ENCODE measurements around the gene PTX3.

PTX3 gene

GRCh38 chr3:157460253-157460652 is 23.6 kb downstream of the PTX3 start:
- no peaks in the 10 kb centered on the region for H3K4me1 ChIP-seq (ENCODE audit: control insufficient read depth in 2 of 2, insufficient read depth in 1 of 2, low read depth in 1 of 2, low read length in 2 of 2)
- H3K9me3 ChIP-seq (replicated peaks in 1 of 2; ENCODE audit: control insufficient read depth in 2 of 2, insufficient read depth in 1 of 2, low read depth in 1 of 2, low read length in 2 of 2) = peaks cover 0 to 3% of the 10 kb centered on the region in 2 donors
- DNase-seq (ENCODE audit: low spot score) = no peak
- no peak overlapping the region for H4K8ac ChIP-seq (ENCODE audit: low read depth, low read length)
- no peak overlapping the region for H2BK120ac ChIP-seq (ENCODE audit: low read depth, low read length)
- no peaks in the 10 kb centered on the region for H3K79me1 ChIP-seq (ENCODE audit: low read depth, low read length)
- no peak overlapping the region for H2BK5ac ChIP-seq (ENCODE audit: low read length)
- no peak overlapping the region for H2AFZ ChIP-seq (ENCODE audit: low read length)
- H3K9ac ChIP-seq (ENCODE audit: low read depth, low read length, poor library complexity) = no peak overlapping the region
- H3K36me3 ChIP-seq (replicated peaks in 1 of 2; ENCODE audit: control insufficient read depth in 2 of 2, insufficient read depth in 2 of 2, low read length in 2 of 2) = peaks cover 0 to 3% of the 10 kb centered on the region in 2 donors
- no peak overlapping the region for H3K4me3 ChIP-seq (ENCODE audit: low read length in 2 of 2)
- no peak overlapping the region for H2BK15ac ChIP-seq (ENCODE audit: low read length)
- H3K18ac ChIP-seq (ENCODE audit: low read length) = no peak overlapping the region
- no peak overlapping the region for H4K91ac ChIP-seq (ENCODE audit: low read depth, low read length, poor library complexity)
- H3K4me2 ChIP-seq (ENCODE audit: insufficient read depth, low read length, poor library complexity, severe bottlenecking) = no peak overlapping the region
- no peak overlapping the region for H3K23ac ChIP-seq (ENCODE audit: low read depth, low read length, poor library complexity)
- no peak overlapping the region for H2AK5ac ChIP-seq (ENCODE audit: low read depth, low read length)
- H2BK12ac ChIP-seq (ENCODE audit: low read length) = no peak overlapping the region
- H3K27ac ChIP-seq (replicated peaks; ENCODE audit: low read length) = no peak overlapping the region
- no peaks in the 10 kb centered on the region for H3K27me3 ChIP-seq (ENCODE audit: control insufficient read depth in 3 of 3, insufficient read depth in 3 of 3, low read depth in 1 of 3, low read length in 3 of 3)
- no peak overlapping the region for H3K14ac ChIP-seq (ENCODE audit: low read length)
- H3K4ac ChIP-seq (ENCODE audit: low read length) = no peak overlapping the region
- no CpG with 5 or more reads among the region's 2 CpGs for WGBS, 2 donors (ENCODE audit: extremely low coverage in 2 of 2, insufficient read length in 2 of 2, insufficient replicate concordance in 1 of 2)

- Histone ChIP-seq H3K9me3 (replicated peaks in 1 of 2; ENCODE audit: control insufficient read depth in 2 of 2, insufficient read depth in 1 of 2, low read depth in 1 of 2, low read length in 2 of 2) (no peaks in the 10 kb centered on the region), H2BK5ac (ENCODE audit: low read length) (no peak overlapping the region), H3K4me2 (ENCODE audit: insufficient read depth, low read length, poor library complexity, severe bottlenecking) (no peak overlapping the region), H3K23ac (ENCODE audit: low read depth, low read length, poor library complexity) (no peak overlapping the region), H3K27me3 (ENCODE audit: control insufficient read depth in 3 of 3, insufficient read depth in 3 of 3, low read depth in 1 of 3, low read length in 3 of 3) (no peaks in the 10 kb centered on the region), H3K4ac (ENCODE audit: low read length) (no peak overlapping the region), H2AK5ac (ENCODE audit: low read depth, low read length) (no peak overlapping the region), H2AFZ (ENCODE audit: low read length) (no peak overlapping the region), H3K27ac (replicated peaks; ENCODE audit: low read length) (no peak overlapping the region), H3K9ac (ENCODE audit: low read depth, low read length, poor library complexity) (no peak overlapping the region), H2BK15ac (ENCODE audit: low read length) (no peak overlapping the region), H2BK120ac (ENCODE audit: low read depth, low read length) (no peak overlapping the region), H3K14ac (ENCODE audit: low read length) (no peak overlapping the region), H4K8ac (ENCODE audit: low read depth, low read length) (no peak overlapping the region), H4K91ac (ENCODE audit: low read depth, low read length, poor library complexity) (no peak overlapping the region), H3K79me1 (ENCODE audit: low read depth, low read length) (no peaks in the 10 kb centered on the region), H3K4me1 (ENCODE audit: control insufficient read depth in 2 of 2, insufficient read depth in 1 of 2, low read depth in 1 of 2, low read length in 2 of 2) (no peaks in the 10 kb centered on the region), H3K36me3 (replicated peaks in 1 of 2; ENCODE audit: control insufficient read depth in 2 of 2, insufficient read depth in 2 of 2, low read length in 2 of 2) (peaks cover 0 to 1% of the 10 kb centered on the region in 2 donors), H3K18ac (ENCODE audit: low read length) (no peak overlapping the region), H2BK12ac (ENCODE audit: low read length) (no peak overlapping the region), H3K4me3 (ENCODE audit: low read length in 2 of 2) (no peak overlapping the region)
- no CpG with 5 or more reads among the region's 1 CpG for WGBS, 2 donors (ENCODE audit: extremely low coverage in 2 of 2, insufficient read length in 2 of 2, insufficient replicate concordance in 1 of 2)
- no peak for DNase-seq (ENCODE audit: low spot score)
Measured at GRCh38 chr3:157463816-157464215, 27.2 kb downstream of the PTX3 start.

GRCh38 chr3:157464321-157464720 is 27.7 kb downstream of the PTX3 start:
- peaks cover 0 to 6% of the 10 kb centered on the region in 2 donors for H3K36me3 ChIP-seq (replicated peaks in 1 of 2; ENCODE audit: control insufficient read depth in 2 of 2, insufficient read depth in 2 of 2, low read length in 2 of 2)
- no peak overlapping the region for H2BK15ac ChIP-seq (ENCODE audit: low read length)

GRCh38 chr3:157465741-157466140 is 29.1 kb downstream of the PTX3 start:
- no peaks in the 10 kb centered on the region for H3K79me1 ChIP-seq (ENCODE audit: low read depth, low read length)
- H2AFZ ChIP-seq (ENCODE audit: low read length) = no peak overlapping the region
- no peaks in the 10 kb centered on the region for H3K27me3 ChIP-seq (ENCODE audit: control insufficient read depth in 3 of 3, insufficient read depth in 3 of 3, low read depth in 1 of 3, low read length in 3 of 3)
- no peak overlapping the region for H2BK15ac ChIP-seq (ENCODE audit: low read length)
- H3K36me3 ChIP-seq (replicated peaks in 1 of 2; ENCODE audit: control insufficient read depth in 2 of 2, insufficient read depth in 2 of 2, low read length in 2 of 2) = peaks cover 0 to 15% of the 10 kb centered on the region in 2 donors
- no peak overlapping the region for H2BK12ac ChIP-seq (ENCODE audit: low read length)
- no peaks in the 10 kb centered on the region for H3K4me1 ChIP-seq (ENCODE audit: control insufficient read depth in 2 of 2, insufficient read depth in 1 of 2, low read depth in 1 of 2, low read length in 2 of 2)
- no peak overlapping the region for H3K4ac ChIP-seq (ENCODE audit: low read length)
- no peak overlapping the region for H2AK5ac ChIP-seq (ENCODE audit: low read depth, low read length)
- H3K18ac ChIP-seq (ENCODE audit: low read length) = no peak overlapping the region
- H3K23ac ChIP-seq (ENCODE audit: low read depth, low read length, poor library complexity) = no peak overlapping the region
- no peak overlapping the region for H3K4me2 ChIP-seq (ENCODE audit: insufficient read depth, low read length, poor library complexity, severe bottlenecking)
- H3K9me3 ChIP-seq (replicated peaks in 1 of 2; ENCODE audit: control insufficient read depth in 2 of 2, insufficient read depth in 1 of 2, low read depth in 1 of 2, low read length in 2 of 2) = no peaks in the 10 kb centered on the region
- no peak overlapping the region for H4K8ac ChIP-seq (ENCODE audit: low read depth, low read length)
- no peak overlapping the region for H3K9ac ChIP-seq (ENCODE audit: low read depth, low read length, poor library complexity)
- no peak overlapping the region for H3K27ac ChIP-seq (replicated peaks; ENCODE audit: low read length)
- no peak for DNase-seq (ENCODE audit: low spot score)
- no peak overlapping the region for H2BK120ac ChIP-seq (ENCODE audit: low read depth, low read length)
- H3K14ac ChIP-seq (ENCODE audit: low read length) = no peak overlapping the region
- no peak overlapping the region for H4K91ac ChIP-seq (ENCODE audit: low read depth, low read length, poor library complexity)
- H2BK5ac ChIP-seq (ENCODE audit: low read length) = no peak overlapping the region
- H3K4me3 ChIP-seq (ENCODE audit: low read length in 2 of 2) = no peak overlapping the region
- no CpG with 5 or more reads among the region's 1 CpG for WGBS, 2 donors (ENCODE audit: extremely low coverage in 2 of 2, insufficient read length in 2 of 2, insufficient replicate concordance in 1 of 2)

More at GRCh38 chr3:157464321-157464720, 27.7 kb downstream of the PTX3 start:
- no peaks in the 10 kb centered on the region for H3K9me3 ChIP-seq (replicated peaks in 1 of 2; ENCODE audit: control insufficient read depth in 2 of 2, insufficient read depth in 1 of 2, low read depth in 1 of 2, low read length in 2 of 2)
- no peak overlapping the region for H3K27ac ChIP-seq (replicated peaks; ENCODE audit: low read length)
- DNase-seq (ENCODE audit: low spot score) = no peak
- H4K91ac ChIP-seq (ENCODE audit: low read depth, low read length, poor library complexity) = no peak overlapping the region
- no peak overlapping the region for H3K23ac ChIP-seq (ENCODE audit: low read depth, low read length, poor library complexity)
- H2BK5ac ChIP-seq (ENCODE audit: low read length) = no peak overlapping the region
- no peaks in the 10 kb centered on the region for H3K79me1 ChIP-seq (ENCODE audit: low read depth, low read length)
- no peaks in the 10 kb centered on the region for H3K4me1 ChIP-seq (ENCODE audit: control insufficient read depth in 2 of 2, insufficient read depth in 1 of 2, low read depth in 1 of 2, low read length in 2 of 2)
- no CpG with 5 or more reads among the region's 3 CpGs for WGBS, 2 donors (ENCODE audit: extremely low coverage in 2 of 2, insufficient read length in 2 of 2, insufficient replicate concordance in 1 of 2)
- no peak overlapping the region for H4K8ac ChIP-seq (ENCODE audit: low read depth, low read length)
- H3K4me2 ChIP-seq (ENCODE audit: insufficient read depth, low read length, poor library complexity, severe bottlenecking) = no peak overlapping the region
- H3K9ac ChIP-seq (ENCODE audit: low read depth, low read length, poor library complexity) = no peak overlapping the region
- H3K14ac ChIP-seq (ENCODE audit: low read length) = no peak overlapping the region
- H2BK120ac ChIP-seq (ENCODE audit: low read depth, low read length) = no peak overlapping the region
- H3K18ac ChIP-seq (ENCODE audit: low read length) = no peak overlapping the region
- no peak overlapping the region for H3K4me3 ChIP-seq (ENCODE audit: low read length in 2 of 2)
- H3K4ac ChIP-seq (ENCODE audit: low read length) = no peak overlapping the region
- H2BK12ac ChIP-seq (ENCODE audit: low read length) = no peak overlapping the region
- H2AK5ac ChIP-seq (ENCODE audit: low read depth, low read length) = no peak overlapping the region
- H3K27me3 ChIP-seq (ENCODE audit: control insufficient read depth in 3 of 3, insufficient read depth in 3 of 3, low read depth in 1 of 3, low read length in 3 of 3) = no peaks in the 10 kb centered on the region
- no peak overlapping the region for H2AFZ ChIP-seq (ENCODE audit: low read length)

All from neuronal stem cell (in vitro differentiated cells).